Left kidney (tissue), 2 donors: ENCODE results near the gene TMED8. TPM values are rescaled to one million over a fixed set of nuclear protein-coding genes. Genes with fewer than 3 reads are reported as not detected.

Source experiments
- DNase-seq: peaks from one replicate; pipeline ENCODE4 v3.0.0-alpha.2; 2013
- polyA plus RNA-seq: library from polyadenylated mRNA; unstranded; fragments of 120-200 nt; gene quantifications from one replicate; pipeline ENCODE4 v1.2.1, GENCODE V29; 2013; ENCODE audit not compliant: insufficient read length

Gene TMED8
- polyA plus RNA-seq, 1 donor: 28.8 TPM

- no peak for DNase-seq
Measured at GRCh38 chr14:77299771-77300170, 77.1 kb downstream of the TMED8 start.

- no peak for DNase-seq
Measured at GRCh38 chr14:77296906-77297305, 80.0 kb downstream of the TMED8 start.

- no peak for DNase-seq
Measured at GRCh38 chr14:77296155-77296554, 80.7 kb downstream of the TMED8 start.

GRCh38 chr14:77290705-77291104 is 86.2 kb downstream of the TMED8 start:
- DNase-seq: no peak

GRCh38 chr14:77286576-77286975 is 90.3 kb downstream of the TMED8 start:
- DNase-seq: no peak

Other genes with a start within 250 kb of the TMED8 start
- gene ZDHHC22, start 235.3 kb downstream of the TMED8 start, polyA plus RNA-seq: 0.57 TPM
- gene TMEM63C, start 195.3 kb downstream of the TMED8 start, polyA plus RNA-seq: 2.8 TPM
- not detected for gene NGB, start 105.9 kb downstream of the TMED8 start, polyA plus RNA-seq
- 59.7 TPM for gene POMT2, start 56.2 kb downstream of the TMED8 start, polyA plus RNA-seq
- 30.7 TPM for gene GSTZ1, start 56.1 kb downstream of the TMED8 start, polyA plus RNA-seq
- 12.7 TPM for gene SAMD15, start 285 bp upstream of the TMED8 start, polyA plus RNA-seq
- gene NOXRED1, start 46.4 kb upstream of the TMED8 start, polyA plus RNA-seq: 4.0 TPM
- gene VIPAS39, start 80.5 kb upstream of the TMED8 start, polyA plus RNA-seq: 35.0 TPM
- gene AHSA1, start 81.0 kb upstream of the TMED8 start, polyA plus RNA-seq: 218 TPM
- gene ISM2, start 121.7 kb upstream of the TMED8 start, polyA plus RNA-seq: 2.5 TPM
- gene SPTLC2, start 239.5 kb upstream of the TMED8 start, polyA plus RNA-seq: 78.0 TPM